Measurements from ENCODE around the gene WDR81.
"Not testable (repeated sequence)": the region's sequence is repeated elsewhere in the genome, so short reads cannot be mapped to it uniquely, and the experiment has no call there.

WDR81 gene

DNA sequence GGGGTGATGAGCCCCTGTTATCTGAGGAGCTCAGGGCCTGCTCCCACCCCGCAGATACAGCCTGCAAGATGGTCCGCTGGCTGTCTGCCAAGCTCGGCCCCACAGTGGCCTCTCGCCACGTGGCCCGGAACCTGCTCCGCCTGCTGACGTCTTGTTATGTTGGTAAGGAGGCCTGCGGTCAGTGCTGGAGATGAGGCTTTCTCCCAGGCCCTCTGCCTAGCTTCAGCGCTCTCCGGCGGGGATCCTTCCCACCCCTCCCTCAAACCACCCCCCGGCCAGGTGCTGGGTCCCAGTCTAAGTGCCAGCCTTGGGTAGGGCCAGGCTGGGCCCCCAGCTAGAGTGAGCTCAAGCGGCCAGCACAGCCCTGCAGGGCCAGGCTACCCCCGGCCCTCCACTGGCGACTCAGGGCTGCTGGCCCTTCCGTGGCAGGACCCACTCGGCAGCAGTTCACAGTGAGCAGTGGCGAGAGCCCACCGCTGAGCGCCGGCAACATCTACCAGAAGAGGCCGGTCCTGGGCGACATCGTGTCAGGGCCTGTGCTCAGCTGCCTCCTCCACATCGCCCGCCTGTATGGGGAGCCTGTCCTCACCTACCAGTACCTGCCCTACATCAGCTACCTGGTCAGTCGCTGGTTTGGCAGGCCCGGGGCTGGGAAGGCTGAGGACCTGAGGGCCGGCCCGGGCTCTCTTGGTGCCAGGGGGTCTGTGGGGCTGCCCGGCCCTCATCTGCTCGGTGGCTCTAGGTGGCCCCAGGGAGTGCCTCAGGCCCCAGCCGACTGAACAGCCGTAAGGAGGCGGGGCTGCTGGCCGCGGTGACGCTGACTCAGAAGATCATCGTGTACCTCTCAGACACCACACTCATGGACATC lies 6.1 kb downstream of the WDR81 start:
- no peak for DNase-seq (ENCODE audit: low spot score)

DNA sequence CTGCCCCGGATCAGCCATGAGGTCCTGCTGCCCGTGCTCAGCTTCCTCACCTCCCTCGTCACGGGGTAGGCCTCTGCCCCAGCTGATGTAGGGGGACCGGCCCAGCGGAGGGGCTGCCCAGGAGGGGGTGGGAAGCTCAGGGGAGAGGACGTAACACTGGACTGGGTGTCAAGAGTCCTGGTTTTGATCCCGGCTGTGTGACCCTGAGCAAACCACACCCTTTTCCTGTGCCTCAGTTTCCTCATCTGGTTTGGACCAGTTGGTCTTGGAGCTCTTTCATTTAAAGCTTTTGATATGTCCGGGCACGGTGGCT lies 6.6 kb downstream of the WDR81 start:
- no peak for DNase-seq (ENCODE audit: low spot score)

DNA sequence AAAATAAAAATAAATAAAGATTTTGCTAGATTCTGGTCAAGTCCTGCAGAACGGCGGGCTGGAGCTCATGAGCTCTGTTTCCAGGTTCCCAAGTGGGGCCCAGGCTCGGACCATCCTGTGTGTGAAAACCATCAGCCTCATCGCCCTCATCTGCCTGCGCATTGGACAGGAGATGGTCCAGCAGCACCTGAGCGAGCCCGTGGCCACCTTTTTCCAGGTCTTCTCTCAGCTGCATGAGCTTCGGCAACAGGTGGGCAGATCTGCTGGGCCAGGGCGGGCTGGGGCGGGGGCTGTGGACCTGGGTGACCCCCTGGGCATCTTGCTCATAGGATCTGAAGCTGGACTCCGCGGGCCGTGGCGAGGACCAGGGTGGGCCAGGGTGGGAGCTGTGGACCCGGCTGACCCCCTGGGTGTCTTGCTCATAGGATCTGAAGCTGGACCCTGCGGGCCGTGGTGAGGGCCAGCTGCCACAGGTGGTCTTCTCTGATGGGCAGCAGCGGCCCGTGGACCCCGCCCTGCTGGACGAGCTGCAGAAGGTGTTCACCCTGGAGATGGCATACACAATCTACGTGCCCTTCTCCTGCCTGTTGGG lies 7.8 kb downstream of the WDR81 start:
- DNase-seq (ENCODE audit: low spot score): no peak

DNA sequence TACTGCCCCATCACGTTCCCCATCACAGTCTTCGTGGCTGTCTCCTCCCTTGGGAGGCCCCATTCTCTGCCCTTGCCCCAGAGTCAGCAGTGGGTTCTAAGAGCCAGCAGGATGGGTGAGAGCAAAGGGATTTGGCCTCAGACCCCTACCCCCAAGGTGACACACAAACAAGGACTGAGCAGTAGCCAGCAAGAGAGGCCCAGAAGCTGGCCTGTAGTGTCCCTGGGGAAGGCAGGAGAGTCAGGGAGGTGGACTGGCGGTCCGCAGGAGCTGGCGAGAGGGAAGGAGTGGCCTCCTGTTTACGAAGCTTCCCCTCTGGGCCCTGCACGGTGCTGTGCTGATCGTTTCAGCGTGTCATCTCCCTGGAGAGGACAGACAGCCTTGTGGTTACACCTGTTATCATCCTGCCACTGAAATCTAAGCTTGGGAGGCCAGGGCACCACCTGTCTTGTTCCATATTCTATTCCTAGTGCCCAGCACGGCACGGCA lies 8.4 kb downstream of the WDR81 start:
- DNase-seq (ENCODE audit: low spot score): no peak

DNA sequence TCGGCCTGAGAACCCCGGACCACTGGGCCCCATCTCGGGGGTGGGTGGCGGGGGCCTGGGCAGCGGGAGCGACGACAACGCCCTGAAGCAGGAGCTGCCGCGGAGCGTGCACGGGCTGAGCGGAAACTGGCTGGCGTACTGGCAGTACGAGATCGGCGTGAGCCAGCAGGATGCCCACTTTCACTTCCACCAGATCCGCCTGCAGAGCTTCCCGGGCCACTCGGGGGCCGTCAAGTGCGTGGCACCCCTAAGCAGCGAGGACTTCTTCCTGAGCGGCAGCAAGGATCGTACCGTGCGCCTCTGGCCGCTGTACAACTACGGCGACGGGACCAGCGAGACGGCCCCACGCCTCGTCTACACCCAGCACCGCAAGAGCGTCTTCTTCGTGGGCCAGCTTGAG lies 9.3 kb downstream of the WDR81 start:
- no peak for DNase-seq (ENCODE audit: low spot score)

DNA sequence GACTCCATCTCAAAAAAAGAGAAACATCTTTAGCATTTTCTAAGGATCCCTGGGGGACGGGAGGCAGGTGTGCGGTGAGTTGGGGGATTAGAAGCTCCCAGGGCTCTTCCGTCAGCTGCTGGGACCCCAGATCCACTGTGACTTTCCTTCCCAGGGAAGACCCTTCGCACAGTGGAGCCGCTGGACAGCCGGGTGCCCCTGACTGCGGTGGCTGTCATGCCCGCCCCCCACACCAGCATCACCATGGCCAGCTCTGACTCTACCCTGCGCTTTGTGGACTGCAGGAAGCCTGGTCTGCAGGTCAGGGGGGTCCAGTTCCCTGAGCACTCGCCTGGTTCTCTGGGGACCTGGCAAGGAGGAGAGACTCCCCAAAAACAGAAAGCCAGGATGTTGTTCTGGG lies 10.9 kb downstream of the WDR81 start:
- DNase-seq (ENCODE audit: low spot score): no peak

DNA sequence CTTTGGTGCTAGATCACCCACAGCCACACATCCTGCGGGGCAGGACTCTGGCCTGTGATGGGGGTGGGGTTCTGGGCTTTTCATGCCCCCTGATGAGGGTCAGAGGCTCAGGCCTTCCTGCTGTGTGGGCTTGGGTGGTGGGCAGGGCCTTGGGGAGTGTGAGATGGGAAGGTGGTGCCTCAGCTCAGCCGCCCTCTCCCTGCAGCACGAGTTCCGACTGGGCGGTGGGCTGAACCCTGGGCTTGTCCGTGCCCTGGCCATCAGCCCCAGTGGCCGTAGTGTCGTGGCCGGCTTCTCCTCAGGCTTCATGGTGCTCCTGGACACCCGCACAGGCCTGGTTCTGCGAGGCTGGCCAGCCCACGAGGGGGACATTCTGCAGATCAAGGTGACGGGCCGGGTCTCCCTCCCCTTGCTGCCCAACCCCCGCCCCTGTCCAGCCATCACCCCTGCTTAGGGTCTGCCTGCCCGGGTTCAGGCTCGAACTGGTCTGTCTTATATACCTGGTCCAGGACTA lies 11.4 kb downstream of the WDR81 start:
- DNase-seq (ENCODE audit: low spot score): no peak

DNA sequence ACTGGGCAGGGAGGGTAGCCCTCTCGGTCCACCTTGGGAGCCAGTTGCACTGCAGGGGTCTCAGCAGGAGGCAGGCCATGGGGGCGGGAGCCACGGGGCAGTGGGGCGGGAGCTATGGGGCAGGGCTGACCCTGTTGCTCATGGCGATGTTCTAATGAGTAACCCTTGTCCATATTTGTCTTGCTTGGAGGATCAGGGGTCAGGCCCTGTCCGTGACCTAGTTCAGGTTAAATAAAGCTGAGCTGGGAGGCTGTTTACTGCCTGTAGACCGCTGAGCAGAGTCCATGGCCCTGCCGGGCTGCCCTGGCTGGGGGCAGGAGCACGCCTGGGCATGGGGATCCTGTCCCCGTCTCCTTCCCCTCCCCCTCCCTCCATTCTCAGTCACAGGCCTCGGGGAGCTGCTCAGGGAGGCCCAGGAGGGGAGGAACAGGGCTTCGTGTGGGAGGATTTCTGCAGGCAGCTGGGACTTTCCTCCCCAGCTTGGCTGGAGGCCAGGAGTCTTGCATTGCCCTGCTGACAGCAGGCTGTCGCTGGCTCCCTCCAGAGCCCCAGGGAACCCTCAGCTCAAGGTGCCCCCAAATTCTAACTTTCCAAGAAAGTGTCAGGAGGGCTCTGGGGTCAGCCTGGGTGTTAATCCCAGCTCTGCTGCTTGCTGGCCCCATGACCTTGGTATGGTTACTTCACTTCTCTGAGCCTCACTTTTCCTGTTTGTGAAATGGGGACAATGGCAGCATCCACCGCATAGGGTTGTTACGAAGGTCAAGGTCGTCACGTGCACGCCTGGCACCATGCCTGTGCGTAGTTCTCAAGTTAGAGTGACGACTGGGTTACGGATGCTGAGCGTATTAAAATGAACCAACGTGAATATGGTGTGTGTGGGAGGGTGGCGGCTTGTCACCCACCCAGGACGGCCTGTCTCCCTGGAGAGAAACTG lies 12.1 kb downstream of the WDR81 start:
- DNase-seq (ENCODE audit: low spot score): no peak

DNA sequence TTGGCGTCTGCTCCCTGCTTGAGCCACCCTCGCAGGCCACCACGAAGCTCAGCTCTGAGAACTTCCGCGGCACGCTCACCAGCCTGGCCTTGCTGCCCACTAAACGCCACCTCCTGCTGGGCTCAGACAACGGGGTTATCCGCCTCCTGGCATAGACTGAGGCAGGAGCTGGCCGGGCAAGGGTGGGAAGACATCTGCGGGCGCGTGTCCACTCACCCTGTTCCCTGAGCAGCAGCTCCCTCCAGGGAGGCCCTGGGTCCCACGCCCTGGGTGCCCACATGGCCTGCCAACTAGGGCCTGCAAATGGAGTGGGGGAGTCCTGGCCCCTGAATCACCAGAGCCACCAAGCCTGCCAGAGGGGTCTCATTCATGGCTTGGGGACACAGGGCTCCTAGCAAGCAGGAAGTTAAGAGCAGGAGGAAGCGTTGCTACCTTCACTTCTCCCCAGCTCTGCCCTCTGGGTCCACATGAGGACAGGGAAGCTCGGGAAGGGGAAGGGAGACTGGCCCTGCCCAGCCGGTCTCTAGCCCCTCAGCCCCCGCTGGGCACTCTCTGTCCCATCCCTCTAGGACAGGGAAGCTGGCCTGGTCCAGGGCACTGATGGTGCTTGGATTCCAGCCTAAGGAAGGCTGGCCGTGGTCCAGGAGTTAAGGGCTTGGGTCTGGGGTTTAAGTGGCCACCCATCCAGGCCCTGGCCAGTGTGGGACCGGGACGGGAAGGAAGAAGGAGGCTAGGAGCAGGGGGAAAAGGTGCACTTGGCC lies 13.2 kb downstream of the WDR81 start:
- no peak for DNase-seq (ENCODE audit: low spot score)

DNA sequence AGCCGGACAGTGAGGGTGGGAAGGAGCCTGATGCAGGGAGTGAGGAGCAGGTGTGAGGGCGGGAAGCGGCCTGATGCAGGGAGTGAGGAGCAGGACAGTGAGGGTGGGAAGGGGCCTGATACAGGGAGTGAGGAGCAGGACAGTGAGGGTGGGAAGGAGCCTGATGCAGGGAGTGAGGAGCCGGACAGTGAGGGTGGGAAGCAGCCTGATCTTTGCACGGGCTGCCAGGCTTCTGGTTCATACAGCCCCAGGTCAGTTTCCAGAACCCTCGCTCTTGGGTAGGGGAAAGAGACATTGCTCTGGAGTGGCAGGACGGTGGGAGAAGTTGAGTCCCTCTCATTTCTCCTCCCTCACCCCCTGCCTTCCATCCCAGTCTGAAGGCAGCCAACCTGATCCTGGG lies 17.4 kb downstream of the WDR81 start:
- not testable (repeated sequence) for DNase-seq (ENCODE audit: low spot score)

DNA sequence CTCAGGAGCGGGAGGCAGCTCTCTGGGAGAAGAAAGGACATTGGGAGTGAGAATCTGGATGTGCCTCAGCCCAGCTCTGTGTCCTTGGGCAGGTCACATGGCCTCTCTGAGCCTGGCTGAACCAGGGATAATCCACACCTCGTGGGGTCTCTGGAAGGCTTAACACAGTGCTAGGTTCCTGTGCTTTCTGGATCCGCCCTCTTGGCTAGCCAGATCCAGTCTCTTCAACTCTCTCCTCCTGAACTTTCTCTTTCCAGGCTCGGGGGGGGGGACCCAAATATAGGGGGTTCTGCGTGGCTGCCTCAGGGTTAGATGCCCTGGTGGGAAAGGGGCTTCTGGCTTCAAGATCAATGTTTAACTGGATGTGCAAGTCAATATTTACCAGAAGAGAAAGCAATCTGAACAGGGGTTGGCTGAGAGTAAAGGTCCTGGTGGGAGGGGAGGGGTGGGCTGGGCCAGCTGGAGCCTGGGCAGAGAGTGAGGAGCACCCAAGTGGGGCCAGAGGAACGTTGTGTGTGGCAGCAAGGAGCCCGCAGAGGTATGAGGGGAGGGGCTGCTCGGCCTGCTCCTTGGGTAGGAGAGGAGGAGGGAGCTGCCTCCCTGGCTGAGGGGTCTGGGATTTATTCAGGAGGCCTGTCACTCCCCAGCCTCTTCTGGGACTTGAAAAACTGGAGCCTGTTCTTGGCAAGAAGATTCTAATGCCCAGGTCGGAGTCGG lies 18.0 kb downstream of the WDR81 start, which contains the start of gene SERPINF2:
Gene SERPINF2, plus strand, starts transcription at position 501 of the 717 bp plus-strand sequence. CDS start 2,125 bp downstream, outside the sequence.
- no peak for DNase-seq (ENCODE audit: low spot score)

DNA sequence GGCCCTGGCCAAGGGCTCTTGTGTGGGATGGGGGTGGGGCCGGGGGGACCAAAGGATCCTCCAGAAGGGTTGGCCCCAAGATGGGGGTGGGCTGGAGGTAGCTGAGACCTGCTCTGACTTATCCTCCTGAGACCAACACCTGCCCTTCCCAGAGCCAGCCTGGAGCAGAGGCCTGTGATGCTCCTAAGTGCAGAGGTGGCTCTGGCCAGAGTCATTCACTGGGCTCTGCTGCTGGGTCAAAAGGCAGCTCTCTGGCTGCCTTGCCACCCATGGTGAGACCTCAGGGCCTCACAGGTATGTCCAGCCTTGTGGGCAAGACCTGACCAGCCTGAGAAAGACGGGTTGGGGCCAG lies 18.6 kb downstream of the WDR81 start:
- DNase-seq (ENCODE audit: low spot score): no peak

DNA sequence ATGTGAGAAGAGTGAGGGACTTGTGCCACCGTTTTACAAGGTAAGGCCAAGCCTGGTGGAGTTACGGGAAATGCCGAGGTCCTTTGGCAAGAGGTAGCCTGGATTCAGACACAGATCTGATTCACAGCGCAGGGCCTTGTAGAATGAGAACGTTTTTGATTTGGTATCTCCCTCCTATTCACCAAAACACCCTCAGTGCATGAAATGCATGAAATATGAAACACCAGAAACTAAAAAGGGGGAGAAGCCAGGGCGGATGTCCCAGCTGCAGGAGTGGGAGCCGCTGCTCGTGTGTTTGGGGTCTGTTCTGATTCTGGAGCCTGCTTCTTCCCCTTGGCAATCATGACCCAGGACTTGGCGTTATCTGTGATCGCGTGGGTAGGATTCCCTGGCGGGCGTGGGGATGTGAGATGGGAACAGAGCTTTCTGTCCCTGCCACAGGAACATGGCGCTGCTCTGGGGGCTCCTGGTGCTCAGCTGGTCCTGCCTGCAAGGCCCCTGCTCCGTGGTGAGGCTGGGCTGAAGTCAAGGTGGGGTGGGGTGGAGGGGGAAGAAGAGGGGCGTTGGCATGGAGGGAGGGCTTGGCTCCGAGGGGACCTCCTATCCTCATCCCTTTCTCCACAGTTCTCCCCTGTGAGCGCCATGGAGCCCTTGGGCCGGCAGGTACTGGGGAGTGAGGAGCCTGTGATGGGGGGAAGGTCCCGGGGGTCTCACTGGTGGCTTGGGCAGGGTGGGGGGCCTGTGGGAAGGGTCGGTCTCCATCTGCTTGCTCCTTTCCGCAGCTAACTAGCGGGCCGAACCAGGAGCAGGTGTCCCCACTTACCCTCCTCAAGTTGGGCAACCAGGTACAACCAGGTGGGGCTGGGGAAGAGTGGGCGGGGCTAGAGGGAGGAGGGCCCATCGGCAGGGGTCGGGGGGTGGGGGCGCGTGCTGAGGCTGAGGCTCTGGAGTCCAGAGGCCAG lies 20.3 kb downstream of the WDR81 start:
- DNase-seq (ENCODE audit: low spot score): no peak

DNA sequence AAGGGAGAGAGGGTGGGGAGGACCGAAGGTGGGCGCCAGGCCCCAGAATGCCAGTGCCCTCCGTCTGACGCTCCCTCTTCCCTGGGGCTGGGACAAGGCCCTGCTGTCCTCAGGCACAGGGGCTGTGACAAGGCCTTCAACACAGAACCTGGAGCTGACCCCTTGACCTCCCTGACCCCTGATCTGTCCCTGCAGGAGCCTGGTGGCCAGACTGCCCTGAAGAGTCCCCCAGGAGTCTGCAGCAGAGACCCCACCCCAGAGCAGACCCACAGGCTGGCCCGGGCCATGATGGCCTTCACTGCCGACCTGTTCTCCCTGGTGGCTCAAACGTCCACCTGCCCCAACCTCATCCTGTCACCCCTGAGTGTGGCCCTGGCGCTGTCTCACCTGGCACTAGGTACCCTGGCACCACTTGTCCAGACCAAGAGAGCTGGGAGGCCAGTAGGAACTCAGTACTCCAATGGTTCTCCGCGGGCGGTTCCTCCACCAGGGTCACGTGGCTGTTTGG lies 21.1 kb downstream of the WDR81 start:
- DNase-seq (ENCODE audit: low spot score): no peak

DNA sequence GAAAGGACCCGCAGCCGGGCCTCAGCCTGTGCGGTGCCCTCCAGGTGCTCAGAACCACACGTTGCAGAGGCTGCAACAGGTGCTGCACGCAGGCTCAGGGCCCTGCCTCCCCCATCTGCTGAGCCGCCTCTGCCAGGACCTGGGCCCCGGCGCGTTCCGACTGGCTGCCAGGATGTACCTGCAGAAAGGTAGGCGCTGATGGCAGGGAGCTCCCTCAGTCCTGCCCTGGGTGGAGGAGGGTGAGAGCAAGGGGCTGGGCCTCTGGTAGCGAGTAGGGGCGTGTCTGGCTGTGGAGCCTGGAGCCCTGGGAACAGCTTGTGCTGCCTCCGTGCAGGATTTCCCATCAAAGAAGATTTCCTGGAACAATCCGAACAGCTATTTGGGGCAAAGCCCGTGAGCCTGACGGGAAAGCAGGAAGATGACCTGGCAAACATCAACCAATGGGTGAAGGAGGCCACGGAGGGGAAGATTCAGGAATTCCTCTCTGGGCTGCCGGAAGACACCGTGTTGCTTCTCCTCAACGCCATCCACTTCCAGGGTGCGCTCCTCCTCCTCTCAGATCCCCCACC lies 22.6 kb downstream of the WDR81 start:
- DNase-seq (ENCODE audit: low spot score): no peak

DNA sequence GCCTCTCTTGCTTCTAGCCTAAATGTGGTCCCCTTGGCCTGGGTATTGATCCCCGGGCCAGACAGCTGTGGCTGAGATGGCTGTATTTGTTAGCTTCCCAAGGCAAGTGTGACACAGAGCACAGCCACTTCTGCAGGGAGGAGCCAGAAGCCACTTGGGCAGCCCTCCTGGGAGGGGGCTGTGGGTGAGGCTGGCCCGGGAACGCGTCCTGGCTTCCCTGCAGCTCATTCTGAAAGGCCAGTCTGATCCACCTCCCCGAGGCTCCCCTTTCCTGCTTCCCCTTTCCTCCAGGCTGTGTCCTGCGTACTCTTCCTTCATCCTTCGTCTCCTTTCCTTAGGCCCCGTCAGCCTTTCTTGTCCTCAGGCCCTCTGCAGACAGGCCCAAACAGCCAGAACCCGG lies 26.1 kb downstream of the WDR81 start:
- DNase-seq (ENCODE audit: low spot score): no peak

DNA sequence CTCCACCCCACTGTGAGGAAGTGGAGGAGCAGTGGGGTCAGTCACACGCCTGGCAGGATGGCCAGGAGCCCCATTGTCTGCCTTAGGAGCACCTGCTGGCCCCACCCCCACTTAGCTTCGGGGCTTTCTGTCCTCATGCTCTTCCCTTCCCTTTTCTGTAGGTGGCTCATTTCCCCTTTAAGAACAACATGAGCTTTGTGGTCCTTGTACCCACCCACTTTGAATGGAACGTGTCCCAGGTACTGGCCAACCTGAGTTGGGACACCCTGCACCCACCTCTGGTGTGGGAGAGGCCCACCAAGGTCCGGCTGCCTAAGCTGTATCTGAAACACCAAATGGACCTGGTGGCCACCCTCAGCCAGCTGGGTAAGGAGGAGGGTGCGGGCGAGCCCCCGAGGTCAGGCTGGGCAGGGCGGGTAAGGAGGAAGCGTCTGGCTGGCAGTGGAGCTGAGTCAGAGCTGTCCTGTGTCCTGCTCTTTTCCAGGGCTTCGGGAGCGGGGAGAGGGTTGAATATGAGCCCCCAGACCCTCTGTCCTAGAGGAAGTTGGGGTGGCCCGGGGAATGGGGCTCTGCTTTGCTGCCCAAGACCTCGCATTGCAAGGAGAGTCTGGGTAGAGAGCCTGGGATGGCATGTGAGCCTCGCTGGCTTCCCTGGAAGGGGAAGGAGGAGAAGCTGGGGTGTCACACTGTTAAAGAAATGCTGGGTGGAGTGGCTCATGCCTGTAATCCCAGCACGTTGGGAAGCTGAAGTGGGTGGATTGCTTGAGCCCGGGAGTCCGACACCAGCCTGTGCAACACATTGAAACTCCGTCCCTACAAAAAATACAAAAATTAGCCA lies 28.1 kb downstream of the WDR81 start:
- DNase-seq (ENCODE audit: low spot score): no peak

DNA sequence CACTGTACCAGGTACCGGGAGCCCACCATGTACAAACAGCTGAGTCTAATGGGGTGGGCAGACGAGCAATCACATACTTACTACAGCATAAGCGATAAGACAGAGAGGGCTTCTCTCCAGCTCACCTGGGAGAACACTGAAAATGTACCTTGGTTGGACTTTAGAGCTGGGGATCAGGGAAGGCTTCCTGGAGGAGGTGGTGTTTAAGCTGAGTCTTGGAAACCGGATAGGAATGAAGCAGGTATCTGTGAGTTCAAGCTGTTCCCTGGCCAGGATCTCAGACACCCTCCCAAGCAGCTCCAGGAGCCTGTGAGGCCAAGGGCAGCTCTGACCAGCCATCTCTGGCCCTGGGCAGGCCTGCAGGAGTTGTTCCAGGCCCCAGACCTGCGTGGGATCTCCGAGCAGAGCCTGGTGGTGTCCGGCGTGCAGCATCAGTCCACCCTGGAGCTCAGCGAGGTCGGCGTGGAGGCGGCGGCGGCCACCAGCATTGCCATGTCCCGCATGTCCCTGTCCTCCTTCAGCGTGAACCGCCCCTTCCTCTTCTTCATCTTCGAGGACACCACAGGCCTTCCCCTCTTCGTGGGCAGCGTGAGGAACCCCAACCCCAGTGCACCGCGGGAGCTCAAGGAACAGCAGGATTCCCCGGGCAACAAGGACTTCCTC lies 29.4 kb downstream of the WDR81 start:
- DNase-seq (ENCODE audit: low spot score): no peak

Measured in activated CD4-positive, alpha-beta T cell treated with anti-CD3 and anti-CD28 coated beads, Interleukin-2, Interleukin-4, amounts not matched to agents 100 ng/mL and 50 ng/mL, durations not matched to agents 16 hours and 8 hours (primary cell).